ENCODE data around the gene FAM3A. TPM values are rescaled to one million over a fixed set of nuclear protein-coding genes. Genes with fewer than 3 reads are reported as not detected.

The FAM3A gene
- total and polyA plus RNA-seq, 2 of the 8 experiments (the other 6 are each of a cell fraction or from before 2014, with no cell fraction given), result 16.2 to 18.6 TPM

GRCh38 chrX:154549766-154550165, 33.7 kb upstream of the FAM3A start:
- Histone ChIP-seq H3K4ac (replicated peaks; ENCODE audit: insufficient read length, low read depth, low read length) (no peak overlapping the region), H3K4me2 (ENCODE audit: insufficient read depth in 1 of 2, low read depth in 2 of 2, low read length in 2 of 2) (no peak overlapping the region), H4K20me1 (replicated peaks in 1 of 2; ENCODE audit: control insufficient read depth in 1 of 2, insufficient read depth in 2 of 2, low read length in 2 of 2) (peaks cover 0 to 9% of the 10 kb centered on the region in 2 experiments), H3K18ac (ENCODE audit: extremely low read depth, low read length) (no peak overlapping the region), H4K8ac (ENCODE audit: extremely low read depth, insufficient read depth, low read length) (no peak overlapping the region), H3K14ac (ENCODE audit: insufficient read length) (no peak overlapping the region), H4K5ac (ENCODE audit: insufficient read length, low read depth, low read length) (no peak overlapping the region), H2AK5ac (ENCODE audit: low read depth, low read length) (no peak overlapping the region), H3K23me2 (ENCODE audit: low read depth, low read length) (peaks cover 5% of the 10 kb centered on the region; the same call in 1 of the 2 replicates), H3K27ac (ENCODE audit: low read depth, low read length) (no peak overlapping the region), H3K9ac (replicated peaks in 1 of 4; ENCODE audit: extremely low read depth in 1 of 4, low read depth in 3 of 4, low read length in 3 of 4) (no peak overlapping the region), H3K4me3 (ENCODE audit: extremely low read depth in 1 of 4, insufficient read depth in 2 of 4, low read depth in 3 of 4, low read length in 4 of 4) (no peak overlapping the region), H3K27me3 (replicated peaks in 1 of 4; ENCODE audit: control insufficient read depth in 3 of 4, extremely low read depth in 1 of 4, insufficient read depth in 3 of 4, low read length in 3 of 4) (no peaks in the 10 kb centered on the region), H3K9me3 (ENCODE audit: insufficient read depth in 2 of 2, low read depth in 1 of 2, low read length in 1 of 2) (no peaks in the 10 kb centered on the region), H3K79me1 (ENCODE audit: low read depth, low read length) (peaks cover 3% of the 10 kb centered on the region; the same call in 1 of the 2 replicates), H2BK5ac (ENCODE audit: low read depth, low read length) (no peak overlapping the region), H2BK120ac (replicated peaks; ENCODE audit: low read depth, low read length) (no peak overlapping the region), H3K36me3 (ENCODE audit: control insufficient read depth in 2 of 4, insufficient read depth in 4 of 4, low read length in 3 of 4) (peaks cover 0 to 3% (median 3%) of the 10 kb centered on the region in 4 experiments; a peak in 4 of 8 replicates), H3K23ac (ENCODE audit: insufficient read length) (no peak overlapping the region), H3K4me1 (replicated peaks in 1 of 4; ENCODE audit: control insufficient read depth in 3 of 4, insufficient read depth in 4 of 4, low read length in 3 of 4) (peaks cover 0 to 6% (median 1%) of the 10 kb centered on the region in 4 experiments; a peak in 3 of 7 replicates), H3K79me2 (ENCODE audit: control insufficient read depth in 1 of 2, insufficient read depth in 2 of 2, low read length in 2 of 2) (peaks cover 0 to 21% of the 10 kb centered on the region in 2 experiments; a peak in 2 of 4 replicates), H2BK12ac (ENCODE audit: low read depth, low read length) (no peak overlapping the region), H2AFZ (ENCODE audit: low read length) (no peak overlapping the region), H2BK15ac (ENCODE audit: low read length) (no peak overlapping the region), H3K56ac (replicated peaks; ENCODE audit: insufficient read length, low read depth, low read length) (no peak overlapping the region), H2BK20ac (ENCODE audit: low read length) (no peak overlapping the region), H4K91ac (replicated peaks; ENCODE audit: insufficient read length, low read length) (no peak overlapping the region)
- DNase-seq (ENCODE audit: low read depth in 1 of 2, low spot score in 2 of 2) (no peak), FAIRE-seq (no peak)
- POLR2A ChIA-PET (ENCODE audit: partially characterized antibody), result no interaction called here
- WGBS, 2 experiments (ENCODE audit: extremely low coverage in 1 of 2, insufficient coverage in 1 of 2, insufficient read length in 1 of 2, insufficient replicate concordance in 2 of 2, low coverage in 1 of 2, low lambda C conversion rate in 2 of 2, missing lambda C conversion rate in 1 of 2), result 100% methylated on average over 1 of the region's 1 CpG; no CpG with 5 or more reads in 1 of the 2 experiments
- CTCF ChIA-PET (ENCODE audit: partially characterized antibody), result no interaction called here
- TF ChIP-seq RBBP5 (IDR thresholded peaks at IDR 0.05; ENCODE audit: borderline replicate concordance, low read depth, low read length), result no peak
- TF ChIP-seq YY1 (IDR thresholded peaks at IDR 0.05; ENCODE audit: low read depth, low read length), result no peak
- no peak for TF ChIP-seq CBX5 (IDR thresholded peaks at IDR 0.05; ENCODE audit: low read depth, low read length)
- TF ChIP-seq CREB1 (IDR thresholded peaks at IDR 0.05), result no peak
- TF ChIP-seq MAFK (IDR thresholded peaks at IDR 0.05; ENCODE audit: low read depth, low read length), result no peak
- TF ChIP-seq GTF2F1 (IDR thresholded peaks at IDR 0.05; ENCODE audit: borderline replicate concordance, low read depth, low read length), result no peak
- no peak for TF ChIP-seq JUN (IDR thresholded peaks at IDR 0.05; ENCODE audit: low read depth, low read length)
- TF ChIP-seq POLR2A (IDR thresholded peaks at IDR 0.05; ENCODE audit: control extremely low read depth in 1 of 2, low read depth in 2 of 2, low read length in 2 of 2), result no peak
- TF ChIP-seq CTCF (IDR thresholded peaks at IDR 0.05; ENCODE audit: control extremely low read depth in 1 of 3, insufficient read depth in 1 of 3, low read depth in 1 of 3, low read length in 3 of 3), result no peak
- TF ChIP-seq ASH2L (IDR thresholded peaks at IDR 0.05; ENCODE audit: low read length), result no peak
- TF ChIP-seq KDM5A (IDR thresholded peaks at IDR 0.05; ENCODE audit: low read length), result no peak
- TF ChIP-seq SP4 (IDR thresholded peaks at IDR 0.05; ENCODE audit: low read length), result no peak
- TF ChIP-seq CBX8 (IDR thresholded peaks at IDR 0.05; ENCODE audit: borderline replicate concordance, low read depth, low read length), result no peak

Data from H1 (cell line).